ENCODE results near the gene ELFN2.
"Not testable (repeated sequence)": the region's sequence is repeated elsewhere in the genome, so short reads cannot be mapped to it uniquely, and the experiment has no call there.

ELFN2 gene

GRCh38 chr22:37409459-37410050 lies 17.7 kb downstream of the ELFN2 start:
- DNase-seq (ENCODE audit: low spot score): no peak

GRCh38 chr22:37409031-37409430 lies 18.2 kb downstream of the ELFN2 start:
- DNase-seq (ENCODE audit: low spot score): no peak

DNA sequence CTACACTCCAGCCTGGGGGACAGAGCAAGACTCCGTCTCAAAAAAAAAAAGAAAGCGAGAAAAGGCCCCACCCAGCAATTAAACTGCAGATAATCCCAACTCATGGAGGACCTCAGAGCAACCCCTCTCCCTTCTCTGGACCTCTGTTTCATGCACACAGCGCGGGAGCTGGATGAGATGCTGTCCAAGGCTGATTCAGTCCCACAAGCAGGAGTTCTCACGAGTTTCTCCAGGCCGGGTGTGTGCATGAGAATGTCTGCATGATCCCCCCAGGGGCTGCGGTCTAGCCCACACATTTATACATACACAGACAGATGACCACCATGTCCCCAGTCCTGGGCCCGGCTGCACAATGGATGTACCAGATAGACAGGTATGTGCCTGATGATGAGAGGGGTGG lies 19.4 kb downstream of the ELFN2 start:
- no peak for DNase-seq (ENCODE audit: low spot score)

- no peak for DNase-seq (ENCODE audit: low spot score)
Measured at GRCh38 chr22:37406441-37407235, 20.6 kb downstream of the ELFN2 start.

GRCh38 chr22:37404091-37404490 lies 23.2 kb downstream of the ELFN2 start:
- DNase-seq (ENCODE audit: low spot score): no peak

DNA sequence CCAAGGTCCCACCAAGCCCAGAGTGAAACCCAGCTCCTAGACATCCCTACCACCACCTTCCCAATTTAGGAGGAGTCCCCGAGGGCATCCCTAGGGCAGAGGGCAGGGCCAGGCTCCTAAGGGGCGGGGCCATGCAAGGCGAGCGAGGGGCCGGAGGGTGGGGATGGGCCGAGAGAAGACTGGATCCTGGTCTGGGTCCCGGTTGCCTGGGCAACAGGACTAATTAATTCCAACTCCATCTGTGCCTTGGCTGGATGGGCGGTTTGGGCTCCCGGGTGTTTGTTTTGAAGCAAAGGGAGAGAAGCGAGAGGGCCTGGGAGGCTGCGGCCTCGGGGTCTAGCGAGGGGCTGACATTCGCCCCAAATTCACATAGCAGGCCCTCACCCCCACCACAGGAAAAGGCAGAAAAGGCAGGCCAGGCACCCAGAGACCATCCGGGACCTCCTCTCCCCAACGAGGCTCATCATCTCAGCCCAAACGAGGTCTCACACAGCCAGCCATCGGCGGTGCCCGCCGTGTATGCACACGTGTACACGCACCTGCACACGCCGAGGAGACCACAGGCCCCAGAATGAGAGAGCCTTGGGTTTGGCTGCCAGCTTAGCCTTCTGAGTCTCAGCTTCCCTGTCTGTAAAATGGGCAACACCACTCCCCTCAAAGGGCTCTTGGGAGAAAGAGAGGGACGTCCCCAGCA lies 23.9 kb downstream of the ELFN2 start:
- no peak for DNase-seq (ENCODE audit: low spot score)

DNA sequence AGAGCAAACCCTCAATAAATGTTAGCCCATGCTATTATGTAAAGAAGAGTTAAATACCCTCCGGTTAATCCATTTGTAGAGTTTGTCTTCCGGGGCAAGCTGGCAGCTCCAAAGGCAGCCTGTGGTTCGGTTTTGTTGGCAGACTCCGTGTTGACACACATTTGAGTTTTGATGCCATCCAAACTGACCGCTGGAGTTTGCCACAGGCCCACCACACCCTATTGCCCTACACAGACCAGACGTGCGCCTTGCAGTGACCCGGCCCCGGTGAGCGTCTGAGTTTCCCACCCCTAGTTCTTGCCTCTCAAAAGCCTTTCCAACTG lies 25.1 kb downstream of the ELFN2 start:
- no peak for DNase-seq (ENCODE audit: low spot score)

- DNase-seq (ENCODE audit: low spot score): no peak
Measured at GRCh38 chr22:37401401-37402183, 25.7 kb downstream of the ELFN2 start.

DNA sequence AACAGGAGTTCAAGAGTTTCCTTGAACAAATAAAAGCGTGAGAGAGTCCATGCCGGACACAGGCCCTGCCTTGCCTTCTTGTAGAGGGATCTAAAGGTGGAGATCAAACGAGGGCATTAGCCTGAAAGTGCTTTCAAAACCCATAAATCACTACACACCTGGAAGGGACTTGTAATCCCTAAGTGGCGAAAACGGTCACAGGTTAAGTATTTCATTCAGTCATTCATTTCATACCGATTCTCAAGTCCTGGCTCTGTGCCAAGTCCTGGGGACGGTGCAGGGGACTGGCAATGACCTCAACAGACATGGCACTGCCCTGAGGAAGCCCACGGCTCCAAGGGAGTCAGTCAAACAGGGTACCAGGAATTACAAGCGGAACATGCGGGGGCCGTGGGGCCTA lies 26.6 kb downstream of the ELFN2 start:
- no peak for DNase-seq (ENCODE audit: low spot score)

- DNase-seq (ENCODE audit: low spot score): not testable (repeated sequence)
Measured at GRCh38 chr22:37399457-37399856, 27.8 kb downstream of the ELFN2 start.

- DNase-seq (ENCODE audit: low spot score): no peak
Measured at GRCh38 chr22:37397226-37397625, 30.1 kb downstream of the ELFN2 start.

- no peak for DNase-seq (ENCODE audit: low spot score)
Measured at GRCh38 chr22:37396488-37397084, 30.7 kb downstream of the ELFN2 start.

DNA sequence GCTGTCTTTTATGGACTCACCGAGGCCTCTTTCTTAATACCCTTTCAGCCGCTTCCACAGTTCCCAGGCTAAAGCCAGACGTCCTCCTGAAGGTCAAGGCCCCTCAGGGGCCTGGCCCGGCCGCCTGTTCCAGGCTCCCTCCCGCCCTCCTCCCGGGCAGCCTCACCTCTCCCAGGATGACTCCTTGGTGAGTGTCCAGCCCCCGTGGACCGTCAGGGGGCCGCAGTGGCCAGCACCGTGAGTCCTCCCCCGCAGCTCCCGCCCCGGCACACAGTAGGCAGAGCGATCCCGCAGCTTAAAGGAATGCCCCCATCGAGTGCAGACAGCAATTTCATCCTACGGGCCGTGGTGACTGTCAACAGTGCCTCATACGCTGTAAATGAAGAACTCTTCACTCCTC lies 32.9 kb downstream of the ELFN2 start:
- no peak for DNase-seq (ENCODE audit: low spot score)

GRCh38 chr22:37393746-37394145 lies 33.5 kb downstream of the ELFN2 start:
- no peak for DNase-seq (ENCODE audit: low spot score)

- no peak for DNase-seq (ENCODE audit: low spot score)
Measured at GRCh38 chr22:37392721-37393328, 34.5 kb downstream of the ELFN2 start.

- no peak for DNase-seq (ENCODE audit: low spot score)
Measured at GRCh38 chr22:37391702-37392101, 35.6 kb downstream of the ELFN2 start.

GRCh38 chr22:37390075-37390474 lies 37.2 kb downstream of the ELFN2 start:
- no peak for DNase-seq (ENCODE audit: low spot score)

DNA sequence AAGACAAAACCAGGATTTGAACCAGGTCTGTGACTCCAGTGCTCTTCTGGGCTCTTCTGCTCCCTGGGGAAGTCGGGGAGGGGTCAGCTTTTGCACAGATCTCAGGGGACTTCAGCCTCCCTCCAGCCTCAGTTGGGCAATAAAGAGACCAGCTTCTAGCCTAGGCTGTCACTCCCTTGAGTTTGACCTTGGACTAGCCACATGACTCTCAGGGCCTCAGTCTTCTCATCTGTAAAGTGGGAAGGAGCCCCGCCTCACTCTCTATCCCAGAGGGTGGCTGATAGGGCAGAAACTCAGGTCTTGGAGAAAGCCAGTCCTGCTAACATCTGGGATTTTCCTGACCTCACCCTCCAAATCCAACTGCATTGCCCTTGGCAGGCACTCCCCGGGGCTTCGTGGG lies 38.7 kb downstream of the ELFN2 start:
- no peak for DNase-seq (ENCODE audit: low spot score)

DNA sequence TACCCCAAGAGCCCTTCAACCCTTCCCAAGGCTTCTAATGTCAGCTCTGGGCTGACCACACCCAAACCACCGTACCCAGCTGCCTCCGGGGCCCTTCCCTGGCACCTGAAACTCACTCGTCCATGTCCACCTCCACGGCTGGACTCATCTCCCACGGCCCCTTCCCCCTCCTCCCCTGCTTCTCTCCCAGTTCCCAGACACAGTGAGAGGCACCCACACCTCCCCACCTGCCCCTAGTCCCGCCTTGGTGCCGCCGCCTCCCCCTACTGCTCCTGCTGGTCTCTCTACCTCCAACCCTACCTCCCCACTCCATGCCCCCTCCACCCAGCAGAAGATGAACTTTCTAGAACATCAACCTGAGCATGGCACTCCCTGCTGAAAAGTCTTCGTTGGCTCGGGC lies 39.5 kb downstream of the ELFN2 start:
- DNase-seq (ENCODE audit: low spot score): no peak

DNA sequence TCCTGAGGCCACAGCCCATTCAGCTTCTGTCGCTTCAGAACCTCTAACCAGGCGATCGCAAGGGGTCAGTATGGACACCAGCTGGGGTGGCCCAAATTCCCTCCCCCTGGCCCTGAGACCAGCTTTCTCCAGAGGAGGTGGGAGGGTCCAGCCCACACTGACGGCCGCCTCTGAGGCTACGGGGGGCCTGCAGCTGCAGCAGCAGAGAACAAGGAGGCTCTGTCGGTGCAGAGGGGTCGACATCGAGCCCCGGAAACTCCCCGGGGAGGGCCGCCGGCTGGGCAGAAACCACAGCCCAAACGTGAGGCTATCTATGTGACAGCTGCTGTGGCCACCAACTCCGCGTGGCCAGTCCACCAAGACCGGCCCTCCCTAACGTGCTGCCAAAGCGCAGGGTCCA lies 40.8 kb downstream of the ELFN2 start:
- no peak for DNase-seq (ENCODE audit: low spot score)

GRCh38 chr22:37384691-37385090 lies 42.6 kb downstream of the ELFN2 start:
- no peak for DNase-seq (ENCODE audit: low spot score)

- no peak for DNase-seq (ENCODE audit: low spot score)
Measured at GRCh38 chr22:37383341-37383740, 43.9 kb downstream of the ELFN2 start.

Data from CD4-positive, alpha-beta T cell treated with Interleukin-2 at 100 ng/mL for 4 hours (primary cell).